GM13977 (cell line): ENCODE measurements around the gene ETFA.

Source experiments
- DNase-seq: peaks from one replicate; pipeline ENCODE4 v3.0.0; 2012; ENCODE audit warnings: low spot score
- CTCF ChIP-seq: IDR thresholded peaks from 2 replicates; pipeline ENCODE4 v1.5.1; 2012; ENCODE audit warnings: mild to moderate bottlenecking, control low read depth; ENCODE audit not compliant: insufficient read depth; ENCODE audit errors: extremely low read depth, missing control alignments
- in situ Hi-C: fragments of 300-500 bp; cut with MboI; formaldehyde crosslinking; loops from one replicate; pipeline ENCODE4 v1.12.0; 2022; ENCODE audit warnings: low sequenced_read_pairs, low pct_unique_long_range_greater_than_20kb, mixed read lengths, inconsistent platforms; ENCODE audit not compliant: unreplicated experiment

The ETFA gene

GRCh38 chr15:76344893-76345582, 33.8 kb upstream of the ETFA start:
- TF ChIP-seq CTCF, result no peak
- peak; percentile 19 for DNase-seq
- in situ Hi-C loops, result no loop called here

GRCh38 chr15:76343313-76343996, 32.2 kb upstream of the ETFA start:
- TF ChIP-seq CTCF, result no peak
- peak; percentile 38 for DNase-seq
- in situ Hi-C loops, result no loop called here

- peak; percentile 61 for DNase-seq
- TF ChIP-seq CTCF, result no peak
- in situ Hi-C loops, result no loop called here
Observed at GRCh38 chr15:76342382-76343201, 31.3 kb upstream of the ETFA start.

- peak; percentile 30 for DNase-seq
- in situ Hi-C loops, result no loop called here
- no peak for TF ChIP-seq CTCF
Observed at GRCh38 chr15:76342058-76342381, 30.8 kb upstream of the ETFA start.

- in situ Hi-C loops, result no loop called here
- DNase-seq, result peak; percentile 34
- no peak for TF ChIP-seq CTCF
Observed at GRCh38 chr15:76341366-76342057, 30.2 kb upstream of the ETFA start.

GRCh38 chr15:76340803-76341365, 29.6 kb upstream of the ETFA start:
- peak; percentile 47 for TF ChIP-seq CTCF
- peak; percentile 72 for DNase-seq
- in situ Hi-C loops, result no loop called here
